Calu3 (cell line): ENCODE measurements around the gene HMGCS1. TPM values are rescaled to one million over a fixed set of nuclear protein-coding genes. Genes with fewer than 3 reads are reported as not detected.

Source experiments
- BruUV-seq: library from RNA; stranded (reverse); fragments of 400-500 nt; replicated peaks from 2 replicates; lab custom pipeline; 2021; lab: Mats Ljungman, UMichigan
- CTCF ChIA-PET: fragments of 300-600 bp; sonication (Branson Sonifier 250); formaldehyde crosslinking; loops from one replicate; lab custom pipeline; 2022; ENCODE audit warnings: antibody characterized with exemption; lab: Charles Lee
- DNase-seq: peaks from one replicate; pipeline ENCODE4 v3.0.0; 2022
- H3K27ac Mint-ChIP-seq: one replicate; pipeline ENCODE4 v1.8.0; 2022; ENCODE audit warnings: mixed read lengths; ENCODE audit not compliant: unreplicated experiment
- H3K27me3 Mint-ChIP-seq: one replicate; pipeline ENCODE4 v1.8.0; 2022; ENCODE audit warnings: mixed read lengths; ENCODE audit not compliant: unreplicated experiment
- H3K36me3 Mint-ChIP-seq: one replicate; pipeline ENCODE4 v1.8.0; 2022; ENCODE audit warnings: mild to moderate bottlenecking, moderate library complexity, mixed read lengths; ENCODE audit not compliant: insufficient read depth, unreplicated experiment
- H3K4me1 Mint-ChIP-seq: one replicate; pipeline ENCODE4 v1.8.0; 2022; ENCODE audit warnings: mild to moderate bottlenecking, low read depth, mixed read lengths; ENCODE audit not compliant: unreplicated experiment
- H3K4me3 Mint-ChIP-seq: one replicate; pipeline ENCODE4 v1.8.0; 2022; ENCODE audit warnings: mild to moderate bottlenecking, low read depth, moderate library complexity, mixed read lengths; ENCODE audit not compliant: unreplicated experiment
- H3K9me3 Mint-ChIP-seq: one replicate; pipeline ENCODE4 v1.8.0; 2022; ENCODE audit warnings: low read depth, mixed read lengths; ENCODE audit not compliant: unreplicated experiment
- intact Hi-C: fragments of 100-400 bp; cut with micrococcal nuclease; formaldehyde crosslinking; loops from one replicate; pipeline ENCODE4 v1.10.0; 2022; ENCODE audit not compliant: unreplicated experiment
- total RNA-seq: library from RNA; stranded (reverse); gene quantifications from 2 replicates; pipeline ENCODE4 v1.2.3, GENCODE V29; 2022
- TF ChIP-seq, protein P1 (sequence below): fragments of 200-600 bp; IDR thresholded peaks from one replicate; pipeline ENCODE4 v1.8.0; 2022; ENCODE audit warnings: antibody characterized with exemption; ENCODE audit not compliant: unreplicated experiment

Gene HMGCS1
- total RNA-seq, 1 experiment from 2014 or later: 249 TPM

DNA sequence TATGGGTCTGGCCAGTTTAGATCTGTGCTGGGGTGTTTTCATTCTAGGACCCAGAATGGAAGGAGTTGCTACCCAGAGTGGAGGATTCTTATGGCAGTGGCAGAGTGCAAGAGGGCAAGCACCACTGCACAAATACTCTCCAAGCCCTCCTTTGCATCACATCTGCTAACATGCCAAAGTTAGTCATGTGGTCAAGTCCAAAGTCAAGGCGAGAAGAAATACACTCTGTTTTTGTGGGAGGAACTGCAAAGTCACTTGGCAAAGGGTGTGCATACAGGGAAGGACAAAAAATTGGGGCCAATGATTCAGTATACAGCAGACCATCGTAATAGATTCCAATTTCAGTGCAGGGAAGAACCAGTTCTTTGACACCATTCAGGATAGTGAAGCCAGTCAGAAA, 43.9 kb upstream of the HMGCS1 start:
- CTCF ChIA-PET: no interaction called here
- Mint-ChIP-seq H3K4me1 (peaks cover 8% of the 10 kb centered on the region), H3K27me3 (no peaks in the 10 kb centered on the region), H3K36me3 (no peaks in the 10 kb centered on the region), H3K9me3 (peaks cover 5% of the 10 kb centered on the region), H3K27ac (no peak overlapping the region), H3K4me3 (no peak overlapping the region)
- no TSS peak for BruUV-seq
- intact Hi-C loops: no loop called here
- TF ChIP-seq, protein P1, sequence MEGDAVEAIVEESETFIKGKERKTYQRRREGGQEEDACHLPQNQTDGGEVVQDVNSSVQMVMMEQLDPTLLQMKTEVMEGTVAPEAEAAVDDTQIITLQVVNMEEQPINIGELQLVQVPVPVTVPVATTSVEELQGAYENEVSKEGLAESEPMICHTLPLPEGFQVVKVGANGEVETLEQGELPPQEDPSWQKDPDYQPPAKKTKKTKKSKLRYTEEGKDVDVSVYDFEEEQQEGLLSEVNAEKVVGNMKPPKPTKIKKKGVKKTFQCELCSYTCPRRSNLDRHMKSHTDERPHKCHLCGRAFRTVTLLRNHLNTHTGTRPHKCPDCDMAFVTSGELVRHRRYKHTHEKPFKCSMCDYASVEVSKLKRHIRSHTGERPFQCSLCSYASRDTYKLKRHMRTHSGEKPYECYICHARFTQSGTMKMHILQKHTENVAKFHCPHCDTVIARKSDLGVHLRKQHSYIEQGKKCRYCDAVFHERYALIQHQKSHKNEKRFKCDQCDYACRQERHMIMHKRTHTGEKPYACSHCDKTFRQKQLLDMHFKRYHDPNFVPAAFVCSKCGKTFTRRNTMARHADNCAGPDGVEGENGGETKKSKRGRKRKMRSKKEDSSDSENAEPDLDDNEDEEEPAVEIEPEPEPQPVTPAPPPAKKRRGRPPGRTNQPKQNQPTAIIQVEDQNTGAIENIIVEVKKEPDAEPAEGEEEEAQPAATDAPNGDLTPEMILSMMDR: no peak
- DNase-seq: no peak

DNA sequence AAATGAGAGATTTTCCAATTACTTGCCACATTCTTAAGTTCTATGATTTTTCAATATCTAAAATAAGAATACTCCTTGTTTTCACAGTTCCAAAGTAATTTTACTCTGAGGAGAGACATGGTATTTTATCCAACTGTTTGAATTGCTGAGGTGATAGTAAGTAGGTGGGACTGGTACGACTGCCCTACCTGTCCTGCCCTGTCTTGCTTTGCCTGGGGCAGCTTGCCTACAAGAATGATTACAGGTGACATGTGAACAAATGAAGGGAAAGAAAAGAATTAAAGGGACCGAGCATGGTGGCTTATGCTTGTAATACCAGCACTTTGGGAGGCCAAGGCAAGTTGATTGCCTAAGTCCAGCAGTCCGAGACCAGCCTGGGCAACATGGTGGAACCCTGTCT, 41.6 kb upstream of the HMGCS1 start:
- BruUV-seq: no TSS peak
- Mint-ChIP-seq H3K9me3 (peaks cover 2% of the 10 kb centered on the region), H3K36me3 (no peaks in the 10 kb centered on the region), H3K4me1 (peaks cover 8% of the 10 kb centered on the region), H3K4me3 (no peak overlapping the region), H3K27me3 (no peaks in the 10 kb centered on the region), H3K27ac (no peak overlapping the region)
- CTCF ChIA-PET: no interaction called here
- no peak for DNase-seq
- TF ChIP-seq, protein P1: no peak
- intact Hi-C loops: no loop called here

DNA sequence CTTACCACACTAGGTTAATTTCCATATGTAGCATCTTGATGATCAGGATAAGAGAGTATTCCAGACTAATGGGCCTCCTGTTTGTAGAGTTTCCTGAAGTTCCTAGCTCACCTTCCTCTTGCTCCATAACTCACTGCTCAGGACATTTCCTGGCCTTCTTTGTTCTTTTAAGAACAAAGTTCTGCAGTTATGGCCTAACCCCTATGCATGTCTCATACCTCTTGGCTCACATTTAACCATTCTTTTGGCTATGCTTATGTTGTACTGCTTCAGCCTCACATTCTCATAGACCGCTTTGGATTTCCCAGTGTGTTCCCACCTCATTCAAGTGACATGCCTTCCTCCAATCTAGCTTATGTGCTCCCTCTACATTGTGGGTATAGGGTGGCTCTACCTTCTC, 40.5 kb upstream of the HMGCS1 start:
- no TSS peak for BruUV-seq
- TF ChIP-seq, protein P1: no peak
- no peak overlapping the region for H3K4me3 Mint-ChIP-seq
- CTCF ChIA-PET: interaction anchor here (0.6 kb wide), 1 partner anchor 21 kb away, joined by 6 read pairs; no protein-coding TSS in a partner anchor
- intact Hi-C loops: no loop called here
- no peaks in the 10 kb centered on the region for H3K27me3 Mint-ChIP-seq
- no peak overlapping the region for H3K27ac Mint-ChIP-seq
- H3K36me3 Mint-ChIP-seq: no peaks in the 10 kb centered on the region
- DNase-seq: no peak
- H3K4me1 Mint-ChIP-seq: peaks cover 8% of the 10 kb centered on the region
- peaks cover 2% of the 10 kb centered on the region for H3K9me3 Mint-ChIP-seq

DNA sequence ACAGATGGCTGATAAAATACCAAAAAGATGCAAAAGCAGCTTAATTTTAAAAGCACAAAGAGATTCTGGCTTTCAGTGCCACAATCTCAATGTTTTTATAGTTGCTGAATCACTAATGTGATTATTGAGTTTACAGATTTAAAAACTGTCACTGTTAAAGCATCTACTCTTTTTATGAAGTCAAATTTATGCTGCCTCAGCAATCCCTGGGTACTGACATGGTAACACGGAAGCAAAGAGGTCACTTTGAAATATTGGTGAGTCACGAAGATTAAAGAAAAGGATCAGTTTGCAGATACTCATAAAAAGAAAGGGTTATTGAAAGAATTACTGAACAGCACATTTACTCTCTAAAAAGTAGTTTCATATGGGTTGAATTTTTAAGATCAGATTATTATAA, 39.7 kb upstream of the HMGCS1 start:
- H3K27ac Mint-ChIP-seq: no peak overlapping the region
- no peak overlapping the region for H3K4me3 Mint-ChIP-seq
- no peak for DNase-seq
- intact Hi-C loops: no loop called here
- peaks cover 8% of the 10 kb centered on the region for H3K4me1 Mint-ChIP-seq
- no peaks in the 10 kb centered on the region for H3K27me3 Mint-ChIP-seq
- BruUV-seq: no TSS peak
- H3K36me3 Mint-ChIP-seq: no peaks in the 10 kb centered on the region
- TF ChIP-seq, protein P1: no peak
- CTCF ChIA-PET: no interaction called here
- peaks cover 2% of the 10 kb centered on the region for H3K9me3 Mint-ChIP-seq
